HEK293 (cell line): ENCODE results near the gene RAN.
"Not testable (repeated sequence)": the region's sequence is repeated elsewhere in the genome, so short reads cannot be mapped to it uniquely, and the experiment has no call there.

Experiments
- CTCF ChIA-PET: fragments of 350-600 bp; formaldehyde crosslinking; extraction: SDS; loops from one replicate; lab custom pipeline; 2021; ENCODE audit warnings: antibody characterized with exemption; lab: Yijun Ruan, JAX
- POLR2A ChIA-PET: fragments of 300-600 bp; formaldehyde crosslinking; extraction: SDS; loops from one replicate; lab custom pipeline; 2020; ENCODE audit warnings: antibody characterized with exemption, inconsistent platforms; lab: Yijun Ruan, JAX
- H3K27ac ChIP-seq: fragments of 200-500 bp; sonication (Bioruptor generic); 2 replicates; pipeline ENCODE4 v1.5.1; 2014; ENCODE audit warnings: low read depth, low read length, control low read depth, inconsistent platforms; ENCODE audit errors: extremely low read depth
- H3K36me3 ChIP-seq, 2 experiments: fragments of 200-500 bp in 1 of 2; sonication (Bioruptor generic) in 1 of 2; 1 replicate in 1 of 2; 2 replicates in 1 of 2; pipeline ENCODE4 v1.5.1; 2014 to 2017; ENCODE audit warnings: inconsistent platforms in 2 of 2, low read length in 2 of 2; ENCODE audit not compliant: control insufficient read depth in 2 of 2, insufficient read depth in 1 of 2
- H3K4me1 ChIP-seq: fragments of 200-500 bp; sonication (Bioruptor generic); 2 replicates; pipeline ENCODE4 v1.5.1; 2014; ENCODE audit warnings: mild to moderate bottlenecking, low read length, inconsistent platforms; ENCODE audit not compliant: control insufficient read depth, insufficient read depth
- H3K4me3 ChIP-seq: 2 replicates; pipeline ENCODE4 v1.5.1; 2011; ENCODE audit warnings: low read depth, mild to moderate bottlenecking, control low read depth, low read length, moderate library complexity
- H3K9me3 ChIP-seq: fragments of 200-500 bp; sonication (Bioruptor generic); 2 replicates; pipeline ENCODE4 v1.5.1; 2014; ENCODE audit warnings: low read depth, low read length, inconsistent platforms; ENCODE audit not compliant: control insufficient read depth, insufficient read depth
- FEZF1 ChIP-seq: fragments of 450-650 bp; formaldehyde crosslinking; IDR thresholded peaks from 2 replicates; pipeline ENCODE4 v1.5.1; 2016; ENCODE audit warnings: missing biosample characterization, missing genetic modification characterization
- GLI4 ChIP-seq: fragments of 450-650 bp; formaldehyde crosslinking; IDR thresholded peaks from 2 replicates; pipeline ENCODE4 v1.5.1; 2016; ENCODE audit warnings: missing biosample characterization, missing genetic modification characterization
- PRDM2 ChIP-seq: fragments of 450-650 bp; formaldehyde crosslinking; IDR thresholded peaks from 2 replicates; pipeline ENCODE4 v1.5.1; 2016; ENCODE audit warnings: missing biosample characterization, missing genetic modification characterization, borderline replicate concordance
- ZBTB1 ChIP-seq: fragments of 450-650 bp; formaldehyde crosslinking; IDR thresholded peaks from 2 replicates; pipeline ENCODE4 v1.5.1; 2016; ENCODE audit warnings: missing biosample characterization, missing genetic modification characterization
- ZBTB21 ChIP-seq: fragments of 450-650 bp; formaldehyde crosslinking; IDR thresholded peaks from 2 replicates; pipeline ENCODE4 v1.5.1; 2017; ENCODE audit warnings: missing biosample characterization, missing genetic modification characterization
- ZFHX2 ChIP-seq: fragments of 450-650 bp; formaldehyde crosslinking; conservative IDR thresholded peaks from 2 replicates; pipeline ENCODE4 v1.5.1; 2016; ENCODE audit warnings: missing biosample characterization, missing genetic modification characterization
- ZNF18 ChIP-seq: fragments of 450-650 bp; formaldehyde crosslinking; IDR thresholded peaks from 2 replicates; pipeline ENCODE4 v1.5.1; 2016; ENCODE audit warnings: missing biosample characterization, missing genetic modification characterization
- ZNF513 ChIP-seq: fragments of 450-650 bp; IDR thresholded peaks from 2 replicates; pipeline ENCODE4 v1.5.1; 2018; ENCODE audit warnings: missing biosample characterization, missing genetic modification characterization
- ZNF514 ChIP-seq: fragments of 450-650 bp; formaldehyde crosslinking; IDR thresholded peaks from 2 replicates; pipeline ENCODE4 v1.5.1; 2016; ENCODE audit warnings: missing biosample characterization, missing genetic modification characterization
- ZNF600 ChIP-seq: fragments of 450-650 bp; formaldehyde crosslinking; IDR thresholded peaks from 2 replicates; pipeline ENCODE4 v1.5.1; 2016; ENCODE audit warnings: missing biosample characterization, missing genetic modification characterization
- ZNF629 ChIP-seq: fragments of 450-650 bp; formaldehyde crosslinking; IDR thresholded peaks from 2 replicates; pipeline ENCODE4 v1.5.1; 2017; ENCODE audit warnings: missing biosample characterization, missing genetic modification characterization
- ZNF707 ChIP-seq: fragments of 450-650 bp; formaldehyde crosslinking; IDR thresholded peaks from 2 replicates; pipeline ENCODE4 v1.5.1; 2016; ENCODE audit warnings: missing biosample characterization, missing genetic modification characterization
- ZXDB ChIP-seq: fragments of 450-650 bp; formaldehyde crosslinking; IDR thresholded peaks from 2 replicates; pipeline ENCODE4 v1.5.1; 2016; ENCODE audit warnings: missing biosample characterization, missing genetic modification characterization
- TF ChIP-seq, protein P1 (sequence below): fragments of 450-650 bp; formaldehyde crosslinking; IDR thresholded peaks from 2 replicates; pipeline ENCODE4 v1.5.1; 2016; ENCODE audit warnings: missing biosample characterization, missing genetic modification characterization

The RAN gene

DNA sequence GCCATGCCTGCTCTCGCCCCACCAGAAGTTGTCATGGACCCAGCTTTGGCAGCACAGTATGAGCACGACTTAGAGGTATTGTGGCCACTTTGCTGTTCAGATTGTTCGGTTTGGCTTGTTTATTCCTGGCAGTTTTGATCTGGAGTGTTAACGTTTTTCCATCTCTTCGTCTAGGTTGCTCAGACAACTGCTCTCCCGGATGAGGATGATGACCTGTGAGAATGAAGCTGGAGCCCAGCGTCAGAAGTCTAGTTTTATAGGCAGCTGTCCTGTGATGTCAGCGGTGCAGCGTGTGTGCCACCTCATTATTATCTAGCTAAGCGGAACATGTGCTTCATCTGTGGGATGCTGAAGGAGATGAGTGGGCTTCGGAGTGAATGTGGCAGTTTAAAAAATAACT lies 3.8 kb downstream of the RAN start:
- POLR2A ChIA-PET, CTCF ChIA-PET, H3K27ac ChIP-seq, H3K9me3 ChIP-seq, H3K4me1 ChIP-seq, H3K4me3 ChIP-seq: not testable (repeated sequence)
- peaks cover 27 to 51% of the 10 kb centered on the region in 2 experiments for H3K36me3 ChIP-seq
- TF ChIP-seq ZBTB21 (tag by site-specific recombination), result 0 out of 2 replicates have a peak, but pooled peaks have one; percentile 38
- 0 out of 2 replicates have a peak, but pooled peaks have one; percentile 69 for TF ChIP-seq ZNF600
- peak; percentile 22; the same call in 1 of the 2 replicates for TF ChIP-seq ZNF513 (tag by site-specific recombination)
- TF ChIP-seq ZNF629 (tag by site-specific recombination), result peak; percentile 82
- 0 out of 2 replicates have a peak, but pooled peaks have one; percentile 11 for TF ChIP-seq ZFHX2

DNA sequence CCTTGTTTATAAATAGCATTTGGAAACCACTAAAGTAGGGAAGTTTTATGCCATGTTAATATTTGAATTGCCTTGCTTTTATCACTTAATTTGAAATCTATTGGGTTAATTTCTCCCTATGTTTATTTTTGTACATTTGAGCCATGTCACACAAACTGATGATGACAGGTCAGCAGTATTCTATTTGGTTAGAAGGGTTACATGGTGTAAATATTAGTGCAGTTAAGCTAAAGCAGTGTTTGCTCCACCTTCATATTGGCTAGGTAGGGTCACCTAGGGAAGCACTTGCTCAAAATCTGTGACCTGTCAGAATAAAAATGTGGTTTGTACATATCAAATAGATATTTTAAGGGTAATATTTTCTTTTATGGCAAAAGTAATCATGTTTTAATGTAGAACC lies 4.4 kb downstream of the RAN start:
- CTCF ChIA-PET, result no interaction called here
- Histone ChIP-seq H3K4me3 (no peak overlapping the region), H3K4me1 (peaks cover 4% of the 10 kb centered on the region; the same call in 1 of the 2 replicates), H3K36me3 (peaks cover 27 to 51% of the 10 kb centered on the region in 2 experiments), H3K27ac (no peak overlapping the region), H3K9me3 (no peaks in the 10 kb centered on the region)
- POLR2A ChIA-PET, result interaction anchor here (0.5 kb wide), 1 partner anchor 9 kb away, joined by 3 read pairs; no protein-coding TSS in a partner anchor
- no peak for TF ChIP-seq ZNF514
- TF ChIP-seq ZBTB1 (tag by site-specific recombination), result no peak
- no peak for TF ChIP-seq GLI4

GRCh38 chr12:130876758-130877157 lies 4.9 kb downstream of the RAN start:
- Histone ChIP-seq H3K36me3 (peaks cover 27 to 51% of the 10 kb centered on the region in 2 experiments), H3K4me3 (no peak overlapping the region), H3K4me1 (peaks cover 3% of the 10 kb centered on the region; the same call in 1 of the 2 replicates), H3K9me3 (no peaks in the 10 kb centered on the region), H3K27ac (no peak overlapping the region)
- CTCF ChIA-PET, result interaction anchor here (1.0 kb wide), 1 partner anchor 13 kb away, joined by 3 read pairs; no protein-coding TSS in a partner anchor
- POLR2A ChIA-PET, result interaction anchor here (0.5 kb wide), 1 partner anchor 9 kb away, joined by 3 read pairs; no protein-coding TSS in a partner anchor
- TF ChIP-seq ZNF18 (tag by site-specific recombination) (peak; percentile 78), ZNF707 (tag by site-specific recombination) (no peak), ZNF600 (peak; percentile 55; the same call in 1 of the 2 replicates), PRDM2 (tag by site-specific recombination) (no peak), ZXDB (tag by site-specific recombination) (no peak), FEZF1 (tag by site-specific recombination) (no peak)
- TF ChIP-seq, protein P1, sequence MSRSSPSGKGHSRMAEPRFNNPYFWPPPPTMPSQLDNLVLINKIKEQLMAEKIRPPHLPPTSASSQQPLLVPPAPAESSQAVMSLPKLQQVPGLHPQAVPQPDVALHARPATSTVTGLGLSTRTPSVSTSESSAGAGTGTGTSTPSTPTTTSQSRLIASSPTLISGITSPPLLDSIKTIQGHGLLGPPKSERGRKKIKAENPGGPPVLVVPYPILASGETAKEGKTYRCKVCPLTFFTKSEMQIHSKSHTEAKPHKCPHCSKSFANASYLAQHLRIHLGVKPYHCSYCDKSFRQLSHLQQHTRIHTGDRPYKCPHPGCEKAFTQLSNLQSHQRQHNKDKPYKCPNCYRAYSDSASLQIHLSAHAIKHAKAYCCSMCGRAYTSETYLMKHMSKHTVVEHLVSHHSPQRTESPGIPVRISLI (tag by site-specific recombination), result 0 out of 2 replicates have a peak, but pooled peaks have one; percentile 25
